HG03432 (cell line): ENCODE results near the gene INSL3.
"Not testable (repeated sequence)": the region's sequence is repeated elsewhere in the genome, so short reads cannot be mapped to it uniquely, and the experiment has no call there.

Experiments
- ATAC-seq: cut with Tn5 transposase; IDR thresholded peaks from one replicate; pipeline ENCODE4 v1.9.1; 2021; ENCODE audit warnings: mild to moderate bottlenecking, moderate library complexity; ENCODE audit not compliant: unreplicated experiment

Gene INSL3

DNA sequence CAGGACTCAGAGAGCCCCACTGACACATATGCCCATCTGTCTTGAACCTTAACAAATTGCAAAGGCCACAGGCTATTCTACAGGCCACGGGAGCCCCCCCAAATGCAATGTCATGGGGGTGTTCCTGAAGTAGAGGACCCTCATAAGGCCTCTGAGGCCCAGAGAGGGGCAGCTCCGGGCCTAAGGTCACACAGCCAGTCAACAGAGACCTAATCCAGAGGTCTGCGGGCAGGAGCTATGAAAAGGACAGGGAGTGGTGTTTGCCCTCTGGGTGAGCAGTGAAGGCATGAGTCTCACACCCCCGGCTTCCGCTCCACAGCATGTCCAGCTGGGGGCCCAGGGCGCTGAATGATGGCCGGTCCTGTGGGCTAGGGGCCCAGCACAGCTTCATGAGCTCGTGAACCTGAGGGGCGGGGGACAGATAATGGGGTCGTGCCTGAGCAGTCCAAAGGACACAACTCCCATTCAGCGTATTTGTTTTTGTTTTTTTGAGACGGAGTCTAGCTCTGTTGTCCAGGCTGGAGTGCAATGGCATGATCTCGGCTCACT is 5.3 kb upstream of the INSL3 start:
- no peak for ATAC-seq

DNA sequence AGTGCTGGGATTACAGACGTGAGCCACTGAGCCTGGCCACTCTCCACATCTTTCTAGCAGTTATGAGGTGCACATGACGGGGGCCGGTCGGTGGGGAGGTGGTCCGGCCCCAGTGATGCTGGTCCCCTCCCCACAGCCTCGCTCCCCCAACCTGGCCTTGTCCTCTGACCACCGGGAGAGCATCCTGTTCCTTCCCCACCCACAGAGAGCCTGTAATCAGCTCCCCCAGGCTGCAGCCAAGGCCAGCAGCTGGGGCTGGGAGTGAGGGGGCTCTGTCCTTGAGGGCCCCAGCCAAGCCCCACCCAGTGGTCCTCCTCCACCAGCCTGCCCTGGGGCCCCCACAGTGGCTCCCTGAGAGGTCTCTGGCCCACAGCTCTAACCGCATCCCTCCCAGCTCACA is 3.0 kb upstream of the INSL3 start:
- no peak for ATAC-seq

DNA sequence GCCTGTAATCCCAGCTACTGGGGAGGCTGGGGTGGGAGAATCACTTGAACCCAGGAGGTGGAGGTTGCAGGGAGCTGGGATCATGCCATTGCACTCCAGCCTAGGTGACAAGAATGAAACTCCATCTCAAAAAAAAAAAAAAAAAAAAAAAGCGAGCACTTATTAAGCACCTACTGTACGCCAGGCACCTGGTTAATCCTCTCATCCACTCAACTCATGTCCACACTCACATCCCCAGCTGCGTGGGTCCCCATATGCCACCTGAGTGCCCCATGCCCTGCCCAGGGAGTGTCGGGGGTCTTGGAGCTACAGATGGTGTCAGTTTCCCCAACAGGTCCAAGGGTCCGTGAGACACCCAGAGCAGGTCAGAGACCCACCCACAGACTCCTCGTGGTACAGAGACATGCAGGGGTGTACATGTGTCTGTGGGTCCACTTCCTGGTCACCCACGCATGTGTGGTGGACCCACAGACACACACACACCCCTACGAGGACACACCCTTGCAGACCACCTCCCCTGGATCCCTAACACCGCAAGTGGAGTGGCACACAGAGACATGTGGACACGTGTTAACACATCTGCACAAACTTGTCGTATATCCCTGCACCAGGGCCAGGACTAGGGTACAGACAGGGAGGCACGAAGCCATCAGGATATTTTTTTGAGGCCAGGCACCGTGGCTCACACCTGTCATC is 3.5 kb downstream of the INSL3 start:
- ATAC-seq = no peak

DNA sequence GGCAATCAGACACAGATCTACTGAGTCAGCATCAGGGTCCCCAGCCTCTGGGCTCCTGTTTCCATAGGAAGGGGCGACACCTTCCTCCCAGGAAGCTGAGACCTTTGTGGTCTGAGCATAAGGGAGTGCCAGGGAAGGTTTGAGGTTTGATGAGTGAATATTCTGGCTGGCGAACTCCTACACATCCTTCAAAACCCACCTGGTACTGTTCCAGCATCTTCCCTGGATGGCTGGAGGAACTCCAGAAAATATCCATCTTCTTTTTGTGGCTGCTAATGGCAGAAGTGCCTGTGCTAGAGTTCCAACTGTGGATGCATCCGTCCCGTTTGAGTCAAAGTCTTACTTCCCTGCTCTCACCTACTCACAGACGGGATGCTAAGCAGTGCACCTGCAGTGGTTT is 9.2 kb downstream of the INSL3 start:
- ATAC-seq = no peak

DNA sequence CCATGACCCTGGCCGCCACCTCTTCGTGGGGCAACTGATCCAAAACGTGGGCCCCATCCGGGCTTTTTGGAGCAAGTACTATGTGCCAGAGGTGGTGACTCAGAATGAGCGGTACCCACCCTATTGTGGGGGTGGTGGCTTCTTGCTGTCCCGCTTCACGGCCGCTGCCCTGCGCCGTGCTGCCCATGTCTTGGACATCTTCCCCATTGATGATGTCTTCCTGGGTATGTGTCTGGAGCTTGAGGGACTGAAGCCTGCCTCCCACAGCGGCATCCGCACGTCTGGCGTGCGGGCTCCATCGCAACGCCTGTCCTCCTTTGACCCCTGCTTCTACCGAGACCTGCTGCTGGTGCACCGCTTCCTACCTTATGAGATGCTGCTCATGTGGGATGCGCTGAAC is 9.6 kb downstream of the INSL3 start:
- ATAC-seq = no peak

DNA sequence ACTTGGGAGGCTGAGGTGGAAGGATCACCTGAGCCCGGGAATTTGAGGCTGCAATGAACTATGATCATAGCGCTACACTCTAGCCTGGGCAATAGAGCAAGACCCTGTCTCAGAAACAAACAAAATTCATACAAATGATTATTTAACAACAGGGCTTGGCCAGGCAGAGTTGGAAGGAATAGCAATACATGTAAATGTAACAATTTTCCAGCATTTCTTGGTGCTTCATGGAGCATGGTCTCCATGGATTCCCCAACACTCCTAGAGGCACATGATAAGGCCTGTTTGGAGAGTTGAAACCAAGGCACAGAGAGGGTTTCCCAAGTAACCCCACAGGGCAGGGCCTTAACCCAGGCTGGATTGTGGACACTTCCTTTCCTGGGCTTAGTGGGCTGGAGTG is 10.2 kb downstream of the INSL3 start:
- ATAC-seq = no peak

DNA sequence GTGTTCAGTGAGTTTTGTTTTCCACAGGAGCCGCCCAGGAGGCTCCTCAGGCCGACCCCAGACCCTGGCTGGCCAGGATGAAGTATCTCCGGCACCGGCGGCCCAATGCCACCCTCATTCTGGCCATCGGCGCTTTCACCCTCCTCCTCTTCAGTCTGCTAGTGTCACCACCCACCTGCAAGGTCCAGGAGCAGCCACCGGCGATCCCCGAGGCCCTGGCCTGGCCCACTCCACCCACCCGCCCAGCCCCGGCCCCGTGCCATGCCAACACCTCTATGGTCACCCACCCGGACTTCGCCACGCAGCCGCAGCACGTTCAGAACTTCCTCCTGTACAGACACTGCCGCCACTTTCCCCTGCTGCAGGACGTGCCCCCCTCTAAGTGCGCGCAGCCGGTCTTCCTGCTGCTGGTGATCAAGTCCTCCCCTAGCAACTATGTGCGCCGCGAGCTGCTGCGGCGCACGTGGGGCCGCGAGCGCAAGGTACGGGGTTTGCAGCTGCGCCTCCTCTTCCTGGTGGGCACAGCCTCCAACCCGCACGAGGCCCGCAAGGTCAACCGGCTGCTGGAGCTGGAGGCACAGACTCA is 13.5 kb downstream of the INSL3 start:
- no peak for ATAC-seq

DNA sequence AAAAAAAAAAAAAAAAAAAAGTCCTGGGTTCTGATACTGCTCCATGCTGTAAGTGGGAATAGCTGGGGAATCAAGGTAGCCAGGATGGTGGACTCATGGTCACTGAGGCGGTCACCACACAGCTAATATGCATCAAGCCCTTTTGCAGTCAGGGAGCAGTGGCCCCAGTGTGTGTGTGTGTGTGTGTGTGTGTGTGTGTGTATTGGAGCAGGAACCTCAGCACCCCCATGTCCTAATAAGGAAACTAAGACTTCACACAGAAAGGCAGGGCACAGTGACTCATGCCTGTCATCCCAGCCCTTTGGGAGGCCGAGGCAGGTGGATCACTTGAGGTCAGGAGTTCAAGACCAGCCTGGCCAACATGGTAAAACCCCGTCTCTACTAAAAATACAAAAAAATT is 14.4 kb downstream of the INSL3 start:
- no peak for ATAC-seq

DNA sequence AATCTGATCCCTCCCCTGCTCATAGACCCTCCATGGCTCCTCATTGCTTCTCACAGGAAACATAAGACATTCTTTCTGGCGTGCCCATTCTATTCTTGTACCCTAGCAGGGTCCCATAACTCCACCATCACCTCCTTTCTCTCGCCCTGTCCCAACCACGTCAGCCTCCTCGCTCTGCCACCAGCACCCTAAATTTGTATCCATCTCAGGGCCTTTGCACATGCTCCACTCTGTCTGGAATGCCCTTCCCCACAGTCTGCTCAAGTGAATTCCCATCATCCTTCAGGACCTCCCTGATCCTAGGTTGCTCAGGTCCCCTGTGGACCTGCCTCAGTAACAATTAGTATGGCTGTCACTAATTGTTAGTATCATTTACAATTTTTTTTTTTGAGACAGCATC is 15.9 kb downstream of the INSL3 start:
- no peak for ATAC-seq

DNA sequence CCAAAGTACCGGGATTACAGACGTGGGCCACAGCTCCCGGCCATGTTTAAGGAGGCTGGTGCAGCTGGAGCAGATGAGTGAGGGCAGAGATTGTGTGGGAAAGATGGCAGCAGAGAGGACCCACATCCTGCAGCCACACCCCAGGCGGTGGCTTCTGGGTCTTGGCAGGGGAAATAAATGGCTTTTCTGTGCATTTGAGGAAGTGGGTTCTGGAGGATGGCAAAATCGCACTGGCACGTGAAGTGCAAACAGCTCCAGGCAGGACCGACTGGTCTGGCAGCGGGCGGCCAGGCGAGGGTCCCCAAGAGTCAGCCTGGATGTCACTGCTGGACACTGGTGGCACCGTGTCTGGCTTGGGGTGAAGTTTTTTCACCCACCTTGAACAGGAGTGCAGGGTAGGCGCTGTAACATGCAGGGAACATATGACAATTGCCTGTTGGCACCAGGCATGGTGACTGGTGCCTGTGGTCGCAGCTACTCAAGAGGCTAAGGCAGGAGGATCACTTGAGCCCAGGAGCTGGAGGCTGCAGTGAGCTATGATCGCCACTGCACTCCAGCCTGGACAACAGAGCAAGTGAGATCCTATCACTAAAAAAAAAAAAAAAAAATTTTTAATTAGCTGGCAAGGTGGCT is 17.9 kb downstream of the INSL3 start:
- ATAC-seq = no peak

DNA sequence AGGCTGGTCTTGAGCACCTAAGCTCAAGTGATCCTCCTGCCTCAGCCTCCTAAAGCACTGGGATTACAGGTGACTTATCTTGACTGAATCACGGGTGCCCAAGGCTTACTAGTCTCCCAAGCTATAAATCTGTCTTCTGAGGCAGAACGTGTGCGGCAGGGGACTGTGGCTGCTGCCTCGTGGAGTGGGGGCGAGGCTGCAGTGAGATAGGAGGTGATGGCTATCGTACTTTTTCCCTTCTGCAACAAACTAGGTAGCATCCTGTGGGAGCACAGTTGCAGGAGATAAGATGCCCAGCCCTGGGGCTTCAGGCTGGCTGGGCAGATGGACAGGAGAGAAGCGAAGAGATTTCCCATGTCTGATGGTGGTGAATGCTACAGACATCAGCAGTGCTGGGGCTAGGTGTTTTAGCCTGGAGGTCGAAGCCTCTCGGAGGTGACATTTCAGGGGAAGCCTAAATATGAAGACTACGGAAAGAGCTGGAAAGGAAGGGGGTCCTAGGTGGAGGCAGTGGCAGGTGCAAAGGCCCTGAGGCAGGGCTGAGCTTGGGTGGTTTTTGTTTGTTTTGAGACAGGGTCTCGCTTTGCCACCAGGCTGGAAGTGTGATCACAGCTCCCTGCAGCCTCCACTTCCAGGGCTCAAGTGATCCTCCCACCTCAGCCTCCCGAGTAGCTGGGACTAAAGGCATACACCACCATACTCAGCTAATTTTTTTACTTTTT is 19.0 kb downstream of the INSL3 start:
- ATAC-seq = no peak

DNA sequence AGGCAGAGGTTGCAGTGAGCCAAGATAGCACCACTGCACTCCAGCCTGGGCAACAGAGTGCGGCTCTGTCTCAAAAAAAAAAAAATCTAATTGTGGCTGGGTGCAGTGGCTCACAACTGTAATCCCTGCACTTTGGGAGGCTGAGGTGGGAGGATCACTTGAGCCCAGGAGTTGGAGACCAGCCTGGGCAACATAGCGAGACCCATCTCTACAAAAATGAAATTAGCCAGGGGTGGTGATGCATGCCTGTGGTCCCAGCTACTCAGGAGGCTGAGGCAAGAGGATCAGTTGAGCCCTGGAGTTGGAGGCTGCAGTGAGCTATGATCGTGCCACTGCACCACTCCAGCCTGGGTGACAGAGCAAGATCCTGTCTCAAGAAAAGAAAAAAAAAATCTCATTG is 22.7 kb downstream of the INSL3 start:
- not testable (repeated sequence) for ATAC-seq

DNA sequence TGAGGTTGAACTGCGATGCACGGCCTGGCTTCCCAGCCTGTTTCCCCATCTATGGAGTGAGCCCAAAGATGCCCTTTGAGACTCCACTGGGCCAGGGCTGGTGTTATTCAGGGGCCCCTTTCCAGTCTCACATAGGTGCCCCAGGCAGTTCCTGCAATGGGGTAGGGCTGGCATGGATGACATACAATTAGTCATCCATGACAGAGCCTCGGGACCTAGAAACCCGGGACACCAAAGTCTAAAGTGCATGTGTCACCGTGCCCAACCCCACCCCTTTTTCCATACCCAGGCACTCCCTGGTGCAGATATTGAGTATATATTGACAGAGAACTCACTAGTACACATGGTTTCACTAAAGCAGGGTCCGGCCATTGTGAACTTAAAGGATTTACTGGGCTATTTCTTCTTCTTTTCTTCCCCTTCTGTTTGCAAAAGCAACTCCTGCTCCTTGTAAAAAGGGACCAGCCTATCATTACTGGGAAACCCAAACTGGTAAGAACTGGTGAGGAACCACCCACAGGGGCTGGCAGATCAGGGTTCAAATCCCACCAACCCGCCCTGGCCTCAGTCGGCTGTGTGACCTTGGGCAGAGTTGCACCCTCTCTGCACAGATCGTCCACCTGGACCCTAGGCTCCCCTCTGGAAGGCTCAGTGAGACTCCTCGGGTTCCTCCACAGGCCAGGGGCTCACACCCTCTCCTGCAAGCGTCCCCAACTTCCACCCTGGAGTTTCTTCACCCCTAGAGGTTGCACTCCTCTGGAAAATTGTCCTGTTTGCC is 23.7 kb downstream of the INSL3 start:
- no peak for ATAC-seq

DNA sequence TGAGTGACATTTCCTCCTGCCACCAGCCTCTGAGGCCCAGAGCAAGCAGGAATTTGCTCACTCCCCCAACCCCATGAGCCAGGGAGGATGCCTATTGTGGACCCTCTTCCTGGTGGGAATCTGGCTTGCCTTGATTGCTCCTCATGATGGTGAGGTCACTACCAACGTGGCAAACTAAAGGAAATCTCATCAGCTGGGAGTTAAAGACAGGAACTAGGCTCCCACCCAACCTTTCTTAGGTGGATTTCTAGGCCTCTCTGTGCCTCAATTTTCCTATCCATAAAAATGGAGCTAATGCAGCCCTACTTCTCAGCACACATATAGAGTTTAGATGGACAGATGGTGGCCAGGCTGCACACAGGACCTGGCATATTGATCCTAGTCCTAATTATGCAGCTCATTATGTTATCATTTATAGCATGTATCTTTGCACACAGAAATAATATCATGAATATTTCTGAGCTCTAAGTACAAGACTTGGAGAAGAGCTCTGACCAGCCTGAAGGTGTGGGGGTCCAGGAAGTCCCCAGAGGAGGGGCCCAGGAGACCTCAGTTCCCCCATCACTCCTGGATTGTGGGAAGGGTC is 24.4 kb downstream of the INSL3 start:
- ATAC-seq = no peak

DNA sequence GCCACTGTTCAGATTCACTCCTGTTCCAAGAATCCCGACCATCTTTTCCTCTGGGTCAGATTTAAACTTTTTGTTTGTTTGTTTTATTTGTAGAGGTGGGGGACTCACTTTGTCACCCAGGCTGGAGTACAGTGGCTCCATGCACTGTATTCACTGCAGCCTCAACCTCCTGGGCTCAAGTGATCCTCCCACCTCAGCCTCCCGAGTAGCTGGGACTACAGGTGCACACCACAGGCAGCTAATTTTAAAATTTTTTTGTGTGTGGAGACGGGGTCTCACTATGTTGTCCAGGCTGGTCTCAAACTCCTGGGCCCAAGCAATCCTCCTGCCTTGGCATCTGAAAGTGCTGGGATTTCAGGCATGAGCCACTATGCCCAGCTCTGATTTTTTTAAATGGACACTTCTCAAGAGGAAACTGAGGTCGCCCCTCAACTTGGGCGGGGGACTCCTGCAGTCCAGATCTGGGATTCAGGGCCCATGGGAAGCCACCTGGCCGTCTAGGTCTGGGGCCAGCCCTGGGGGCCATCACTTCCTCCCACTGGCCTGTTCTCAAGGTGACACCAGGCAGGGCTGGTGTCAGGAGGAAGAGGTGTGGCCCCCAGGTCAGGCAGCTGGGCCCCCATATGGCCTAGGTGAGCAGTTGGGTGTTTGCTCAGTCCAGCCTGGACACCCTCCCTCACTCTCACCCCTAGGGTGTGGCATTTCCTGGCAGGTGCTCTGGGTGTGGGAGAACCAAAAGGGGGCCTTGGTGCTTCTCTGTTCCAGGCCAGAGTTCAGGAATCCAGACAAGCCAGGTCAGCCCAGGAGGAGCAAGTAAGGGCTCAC is 25.1 kb downstream of the INSL3 start:
- no peak for ATAC-seq

DNA sequence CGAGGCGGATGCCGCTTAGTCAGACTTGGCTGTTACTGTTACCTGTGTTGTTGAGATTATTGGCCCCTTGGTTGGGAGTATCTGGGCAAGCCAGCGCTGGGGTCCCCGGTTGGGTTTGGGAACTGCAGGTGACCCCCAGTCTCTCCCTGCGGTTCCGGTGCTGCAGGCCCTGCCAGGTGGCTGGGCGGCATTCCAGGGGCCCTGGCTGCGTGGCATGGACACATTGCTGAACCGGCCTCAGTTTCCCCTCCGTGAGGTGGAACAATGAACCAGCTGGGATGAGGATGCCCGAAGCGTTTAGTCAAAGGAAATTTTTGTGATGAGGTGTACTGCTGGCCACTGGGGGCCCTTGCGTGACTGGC is 25.8 kb downstream of the INSL3 start:
- no peak for ATAC-seq

DNA sequence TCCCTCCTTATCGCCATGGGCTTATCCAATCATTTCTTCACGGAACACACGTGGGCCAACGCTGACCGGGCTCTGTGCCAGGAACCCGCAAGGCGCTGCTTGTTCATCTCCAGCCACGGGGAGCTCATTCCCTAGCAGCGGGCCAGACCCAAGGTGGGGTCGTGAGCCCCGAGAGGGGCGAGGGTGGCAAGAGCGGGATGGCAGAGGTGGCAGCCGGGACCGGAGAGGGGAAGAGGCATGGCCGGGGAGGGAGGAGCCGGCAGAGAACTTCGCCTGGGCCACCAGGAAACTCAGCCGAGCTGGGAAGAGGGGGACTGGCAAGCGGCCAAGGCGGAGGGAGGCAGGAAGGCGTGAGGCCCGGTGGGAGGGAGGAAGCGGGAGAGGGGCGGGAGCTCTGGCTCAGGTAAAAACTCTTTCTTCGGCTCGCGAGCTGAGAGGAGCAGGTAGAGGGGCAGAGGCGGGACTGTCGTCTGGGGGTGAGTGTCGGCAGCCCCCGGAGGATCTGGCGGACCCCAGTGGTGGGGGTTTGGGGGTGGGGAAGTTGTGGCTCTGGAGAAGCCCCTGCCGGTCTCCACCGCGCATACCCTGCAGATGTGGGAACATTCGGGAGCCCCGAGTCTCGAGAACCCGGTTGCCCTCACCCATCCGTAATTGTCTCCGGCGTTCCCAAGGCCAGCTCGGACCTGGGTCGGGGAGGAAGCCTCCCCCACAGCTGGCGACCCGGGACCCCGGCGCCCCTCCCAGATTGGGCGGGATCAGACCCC is 26.4 kb downstream of the INSL3 start, which contains the start of gene B3GNT3:
B3GNT3 (plus strand) TSS at position 408 of the 764 bp plus-strand sequence. CDS start 12,670 bp downstream, outside the sequence.
- no peak for ATAC-seq

DNA sequence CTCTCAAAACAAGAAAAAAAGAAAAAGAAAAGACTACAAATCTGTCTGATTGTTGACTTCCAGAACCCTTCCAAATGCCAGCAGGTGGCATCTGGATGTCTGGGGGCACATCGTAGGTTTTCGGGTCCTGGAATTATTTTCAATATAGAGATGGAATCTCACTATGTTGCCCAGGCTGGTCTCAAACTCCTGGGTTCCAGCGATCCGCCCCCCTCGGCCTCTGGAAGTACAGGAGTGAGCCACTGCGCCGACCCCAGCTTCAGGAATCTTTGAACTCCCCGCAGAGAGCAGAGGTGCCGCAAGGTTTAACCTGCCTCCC is 26.9 kb downstream of the INSL3 start:
- no peak for ATAC-seq
